Measurements from ENCODE around the gene SATB2.

The SATB2 gene

GRCh38 chr2:199392363-199392762 lies 65.4 kb downstream of the SATB2 start:
- no peak overlapping the region for H4K8ac ChIP-seq (ENCODE audit: low read depth, low read length)
- H4K5ac ChIP-seq (ENCODE audit: low read length): no peak overlapping the region
- no peak overlapping the region for H3K23ac ChIP-seq (ENCODE audit: low read length)
- no peaks in the 10 kb centered on the region for H3K79me1 ChIP-seq (ENCODE audit: low read length)
- H3K27ac ChIP-seq (ENCODE audit: low read depth, low read length): no peak overlapping the region
- no CpG with 5 or more reads among the region's 1 CpG for WGBS (ENCODE audit: extremely low coverage, insufficient coverage, low lambda C conversion rate)
- no peak overlapping the region for H3K4me2 ChIP-seq (ENCODE audit: low read length)
- no peak overlapping the region for H2BK15ac ChIP-seq (replicated peaks; ENCODE audit: low read depth)
- H2AK5ac ChIP-seq (ENCODE audit: low read length): no peak overlapping the region
- no peaks in the 10 kb centered on the region for H3K79me2 ChIP-seq (ENCODE audit: control insufficient read depth, insufficient read depth, low read length)
- no peaks in the 10 kb centered on the region for H3K36me3 ChIP-seq (ENCODE audit: control insufficient read depth, insufficient read depth, low read length)
- DNase-seq: no peak
- H3K4me1 ChIP-seq (ENCODE audit: control insufficient read depth, low read depth, low read length): no peaks in the 10 kb centered on the region
- no peak overlapping the region for H2BK120ac ChIP-seq (ENCODE audit: low read depth, low read length)
- H2BK5ac ChIP-seq (ENCODE audit: low read length): no peak overlapping the region
- H3K4ac ChIP-seq (ENCODE audit: low read depth, low read length): no peak overlapping the region
- H3K18ac ChIP-seq (ENCODE audit: low read length): no peak overlapping the region
- no peak overlapping the region for H3K9ac ChIP-seq (ENCODE audit: low read length)
- H3K27me3 ChIP-seq (ENCODE audit: insufficient read depth, low read length, poor library complexity): no peaks in the 10 kb centered on the region
- no peak overlapping the region for H3K4me3 ChIP-seq (ENCODE audit: low read length)
- H3K56ac ChIP-seq (ENCODE audit: low read length): no peak overlapping the region

GRCh38 chr2:199388728-199389268 lies 68.9 kb downstream of the SATB2 start:
- Histone ChIP-seq H3K36me3 (ENCODE audit: control insufficient read depth, insufficient read depth, low read length) (no peaks in the 10 kb centered on the region), H3K27me3 (ENCODE audit: insufficient read depth, low read length, poor library complexity) (no peaks in the 10 kb centered on the region), H3K9ac (ENCODE audit: low read length) (no peak overlapping the region), H4K5ac (ENCODE audit: low read length) (no peak overlapping the region), H3K4me3 (ENCODE audit: low read length) (no peak overlapping the region), H3K4me2 (ENCODE audit: low read length) (no peak overlapping the region), H3K56ac (ENCODE audit: low read length) (no peak overlapping the region), H3K23ac (ENCODE audit: low read length) (no peak overlapping the region), H2BK15ac (replicated peaks; ENCODE audit: low read depth) (no peak overlapping the region), H3K79me1 (ENCODE audit: low read length) (no peaks in the 10 kb centered on the region), H3K18ac (ENCODE audit: low read length) (no peak overlapping the region), H2BK120ac (ENCODE audit: low read depth, low read length) (no peak overlapping the region), H2AK5ac (ENCODE audit: low read length) (no peak overlapping the region), H4K8ac (ENCODE audit: low read depth, low read length) (no peak overlapping the region), H2BK5ac (ENCODE audit: low read length) (no peak overlapping the region), H3K4me1 (ENCODE audit: control insufficient read depth, low read depth, low read length) (no peaks in the 10 kb centered on the region), H3K79me2 (ENCODE audit: control insufficient read depth, insufficient read depth, low read length) (no peaks in the 10 kb centered on the region), H3K4ac (ENCODE audit: low read depth, low read length) (no peak overlapping the region), H3K27ac (ENCODE audit: low read depth, low read length) (no peak overlapping the region)
- WGBS (ENCODE audit: extremely low coverage, insufficient coverage, low lambda C conversion rate): no CpG with 5 or more reads among the region's 1 CpG
- no peak for DNase-seq

- H3K36me3 ChIP-seq (ENCODE audit: control insufficient read depth, insufficient read depth, low read length): no peaks in the 10 kb centered on the region
- no peak overlapping the region for H3K9ac ChIP-seq (ENCODE audit: low read length)
- H3K79me2 ChIP-seq (ENCODE audit: control insufficient read depth, insufficient read depth, low read length): no peaks in the 10 kb centered on the region
- no peak for DNase-seq
- H3K4me3 ChIP-seq (ENCODE audit: low read length): no peak overlapping the region
- no peak overlapping the region for H3K56ac ChIP-seq (ENCODE audit: low read length)
- no peaks in the 10 kb centered on the region for H3K79me1 ChIP-seq (ENCODE audit: low read length)
- H4K5ac ChIP-seq (ENCODE audit: low read length): no peak overlapping the region
- no peak overlapping the region for H2BK5ac ChIP-seq (ENCODE audit: low read length)
- H3K18ac ChIP-seq (ENCODE audit: low read length): no peak overlapping the region
- no peak overlapping the region for H3K4ac ChIP-seq (ENCODE audit: low read depth, low read length)
- no peak overlapping the region for H2BK15ac ChIP-seq (replicated peaks; ENCODE audit: low read depth)
- no CpG with 5 or more reads among the region's 1 CpG for WGBS (ENCODE audit: extremely low coverage, insufficient coverage, low lambda C conversion rate)
- no peak overlapping the region for H3K23ac ChIP-seq (ENCODE audit: low read length)
- H3K27me3 ChIP-seq (ENCODE audit: insufficient read depth, low read length, poor library complexity): no peaks in the 10 kb centered on the region
- no peak overlapping the region for H2AK5ac ChIP-seq (ENCODE audit: low read length)
- H3K4me2 ChIP-seq (ENCODE audit: low read length): no peak overlapping the region
- H4K8ac ChIP-seq (ENCODE audit: low read depth, low read length): no peak overlapping the region
- H2BK120ac ChIP-seq (ENCODE audit: low read depth, low read length): no peak overlapping the region
- H3K4me1 ChIP-seq (ENCODE audit: control insufficient read depth, low read depth, low read length): no peaks in the 10 kb centered on the region
- no peak overlapping the region for H3K27ac ChIP-seq (ENCODE audit: low read depth, low read length)
Observed at GRCh38 chr2:199384043-199384442, 73.7 kb downstream of the SATB2 start.

- H3K18ac ChIP-seq (ENCODE audit: low read length): no peak overlapping the region
- no peak overlapping the region for H2BK15ac ChIP-seq (replicated peaks; ENCODE audit: low read depth)
- no peak overlapping the region for H3K4ac ChIP-seq (ENCODE audit: low read depth, low read length)
- no peaks in the 10 kb centered on the region for H3K36me3 ChIP-seq (ENCODE audit: control insufficient read depth, insufficient read depth, low read length)
- H2AK5ac ChIP-seq (ENCODE audit: low read length): no peak overlapping the region
- H3K79me2 ChIP-seq (ENCODE audit: control insufficient read depth, insufficient read depth, low read length): no peaks in the 10 kb centered on the region
- no peak overlapping the region for H2BK120ac ChIP-seq (ENCODE audit: low read depth, low read length)
- no peak overlapping the region for H3K4me3 ChIP-seq (ENCODE audit: low read length)
- H3K79me1 ChIP-seq (ENCODE audit: low read length): no peaks in the 10 kb centered on the region
- H3K27ac ChIP-seq (ENCODE audit: low read depth, low read length): no peak overlapping the region
- H2BK5ac ChIP-seq (ENCODE audit: low read length): no peak overlapping the region
- H3K4me1 ChIP-seq (ENCODE audit: control insufficient read depth, low read depth, low read length): no peaks in the 10 kb centered on the region
- H3K9ac ChIP-seq (ENCODE audit: low read length): no peak overlapping the region
- no peaks in the 10 kb centered on the region for H3K27me3 ChIP-seq (ENCODE audit: insufficient read depth, low read length, poor library complexity)
- no peak overlapping the region for H3K56ac ChIP-seq (ENCODE audit: low read length)
- no peak overlapping the region for H4K8ac ChIP-seq (ENCODE audit: low read depth, low read length)
- no peak overlapping the region for H3K4me2 ChIP-seq (ENCODE audit: low read length)
- no peak overlapping the region for H4K5ac ChIP-seq (ENCODE audit: low read length)
- DNase-seq: no peak
- no peak overlapping the region for H3K23ac ChIP-seq (ENCODE audit: low read length)
- no CpG with 5 or more reads among the region's 4 CpGs for WGBS (ENCODE audit: extremely low coverage, insufficient coverage, low lambda C conversion rate)
Observed at GRCh38 chr2:199383021-199383420, 74.7 kb downstream of the SATB2 start.

- no peak for DNase-seq
- H3K4ac ChIP-seq (ENCODE audit: low read depth, low read length): no peak overlapping the region
- H3K18ac ChIP-seq (ENCODE audit: low read length): no peak overlapping the region
- no peaks in the 10 kb centered on the region for H3K4me1 ChIP-seq (ENCODE audit: control insufficient read depth, low read depth, low read length)
- no peak overlapping the region for H3K9ac ChIP-seq (ENCODE audit: low read length)
- H3K79me1 ChIP-seq (ENCODE audit: low read length): no peaks in the 10 kb centered on the region
- no peak overlapping the region for H3K4me2 ChIP-seq (ENCODE audit: low read length)
- no peak overlapping the region for H4K8ac ChIP-seq (ENCODE audit: low read depth, low read length)
- H3K27me3 ChIP-seq (ENCODE audit: insufficient read depth, low read length, poor library complexity): no peaks in the 10 kb centered on the region
- H2BK5ac ChIP-seq (ENCODE audit: low read length): no peak overlapping the region
- H3K4me3 ChIP-seq (ENCODE audit: low read length): no peak overlapping the region
- H2AK5ac ChIP-seq (ENCODE audit: low read length): no peak overlapping the region
- no peak overlapping the region for H3K23ac ChIP-seq (ENCODE audit: low read length)
- H3K27ac ChIP-seq (ENCODE audit: low read depth, low read length): no peak overlapping the region
- no peak overlapping the region for H4K5ac ChIP-seq (ENCODE audit: low read length)
- H3K36me3 ChIP-seq (ENCODE audit: control insufficient read depth, insufficient read depth, low read length): no peaks in the 10 kb centered on the region
- WGBS (ENCODE audit: extremely low coverage, insufficient coverage, low lambda C conversion rate): no CpG with 5 or more reads among the region's 6 CpGs
- no peak overlapping the region for H2BK15ac ChIP-seq (replicated peaks; ENCODE audit: low read depth)
- no peak overlapping the region for H2BK120ac ChIP-seq (ENCODE audit: low read depth, low read length)
- H3K56ac ChIP-seq (ENCODE audit: low read length): no peak overlapping the region
- no peaks in the 10 kb centered on the region for H3K79me2 ChIP-seq (ENCODE audit: control insufficient read depth, insufficient read depth, low read length)
Observed at GRCh38 chr2:199382091-199382490, 75.6 kb downstream of the SATB2 start.

- Histone ChIP-seq H3K4me3 (ENCODE audit: low read length) (no peak overlapping the region), H2AK5ac (ENCODE audit: low read length) (no peak overlapping the region), H3K4me2 (ENCODE audit: low read length) (no peak overlapping the region), H2BK5ac (ENCODE audit: low read length) (no peak overlapping the region), H3K4me1 (ENCODE audit: control insufficient read depth, low read depth, low read length) (no peaks in the 10 kb centered on the region), H3K27me3 (ENCODE audit: insufficient read depth, low read length, poor library complexity) (no peaks in the 10 kb centered on the region), H3K9ac (ENCODE audit: low read length) (no peak overlapping the region), H2BK15ac (replicated peaks; ENCODE audit: low read depth) (no peak overlapping the region), H3K79me1 (ENCODE audit: low read length) (no peaks in the 10 kb centered on the region), H3K23ac (ENCODE audit: low read length) (no peak overlapping the region), H2BK120ac (ENCODE audit: low read depth, low read length) (no peak overlapping the region), H4K8ac (ENCODE audit: low read depth, low read length) (no peak overlapping the region), H3K4ac (ENCODE audit: low read depth, low read length) (no peak overlapping the region), H3K79me2 (ENCODE audit: control insufficient read depth, insufficient read depth, low read length) (no peaks in the 10 kb centered on the region), H4K5ac (ENCODE audit: low read length) (no peak overlapping the region), H3K27ac (ENCODE audit: low read depth, low read length) (no peak overlapping the region), H3K36me3 (ENCODE audit: control insufficient read depth, insufficient read depth, low read length) (no peaks in the 10 kb centered on the region), H3K18ac (ENCODE audit: low read length) (no peak overlapping the region), H3K56ac (ENCODE audit: low read length) (no peak overlapping the region)
- DNase-seq: no peak
- no CpG with 5 or more reads among the region's 6 CpGs for WGBS (ENCODE audit: extremely low coverage, insufficient coverage, low lambda C conversion rate)
Observed at GRCh38 chr2:199381531-199381930, 76.2 kb downstream of the SATB2 start.

Data from mesendoderm (in vitro differentiated cells).